Fibroblast of peridontal ligament (primary cell): ENCODE results near the gene MAP7.
A peak's percentile ranks its signal among the peaks of the same experiment; 100 is the strongest.
"Not testable (repeated sequence)": the region's sequence is repeated elsewhere in the genome, so short reads cannot be mapped to it uniquely, and the experiment has no call there.

Experiments used
- DNase-seq: peaks from one replicate; pipeline ENCODE4 v3.0.0-alpha.2; 2010; ENCODE audit errors: extremely low read depth

MAP7 gene

GRCh38 chr6:136506124-136506799 is 44.0 kb downstream of the MAP7 start:
- DNase-seq, result no peak

DNA sequence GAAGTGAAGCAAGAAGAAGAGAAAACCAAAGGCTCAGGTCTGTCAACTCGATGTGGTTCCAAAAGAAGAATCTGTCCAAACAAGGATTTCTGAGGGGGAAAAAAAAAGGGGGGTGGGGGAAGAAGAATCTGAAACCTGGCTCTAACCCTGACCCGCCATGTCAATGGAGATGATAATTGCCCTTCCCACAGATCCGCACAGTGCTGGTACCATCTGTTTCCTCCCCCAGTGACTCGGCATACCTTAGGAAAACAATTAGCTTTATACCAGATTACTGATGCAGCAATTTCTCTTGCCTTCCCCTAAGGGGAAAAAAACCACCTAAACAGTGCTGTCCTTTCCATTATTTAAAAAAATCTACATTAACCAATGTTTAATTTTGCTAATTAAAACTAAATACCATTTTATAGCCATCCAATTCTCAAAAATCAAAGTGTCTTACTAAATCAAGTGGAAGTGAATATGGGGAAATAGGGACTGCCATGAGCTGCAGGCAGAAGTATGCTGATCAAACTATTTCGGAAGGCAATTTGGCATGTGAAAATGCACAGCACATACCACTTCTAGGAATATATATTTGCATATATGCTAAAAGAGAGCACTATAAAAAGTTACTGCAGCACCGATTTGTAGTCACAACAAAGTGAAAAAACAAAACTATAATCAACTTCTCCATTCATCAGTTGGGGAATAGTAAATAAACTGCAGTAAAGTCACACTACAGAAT is 46.8 kb downstream of the MAP7 start:
- DNase-seq, result no peak

DNA sequence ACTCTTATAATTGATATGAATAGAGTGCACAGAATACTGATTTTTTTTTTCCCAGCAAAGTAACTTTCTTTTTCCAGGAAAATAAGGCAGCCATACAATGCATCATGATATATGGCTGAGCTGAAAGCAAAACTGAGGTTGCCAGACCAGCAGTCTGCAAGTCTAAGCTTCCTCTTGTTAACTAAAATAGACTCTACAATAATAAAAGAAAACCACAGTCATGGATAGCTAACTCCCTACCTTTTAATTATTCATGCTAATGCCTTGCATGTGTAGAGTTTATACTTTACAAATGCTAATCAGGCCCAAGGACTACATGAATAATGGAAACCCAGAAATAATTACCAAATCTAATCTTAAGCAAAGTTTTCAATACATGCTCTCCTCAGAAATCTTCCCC is 47.4 kb downstream of the MAP7 start:
- no peak for DNase-seq

GRCh38 chr6:136501514-136501913 is 48.7 kb downstream of the MAP7 start:
- no peak for DNase-seq

DNA sequence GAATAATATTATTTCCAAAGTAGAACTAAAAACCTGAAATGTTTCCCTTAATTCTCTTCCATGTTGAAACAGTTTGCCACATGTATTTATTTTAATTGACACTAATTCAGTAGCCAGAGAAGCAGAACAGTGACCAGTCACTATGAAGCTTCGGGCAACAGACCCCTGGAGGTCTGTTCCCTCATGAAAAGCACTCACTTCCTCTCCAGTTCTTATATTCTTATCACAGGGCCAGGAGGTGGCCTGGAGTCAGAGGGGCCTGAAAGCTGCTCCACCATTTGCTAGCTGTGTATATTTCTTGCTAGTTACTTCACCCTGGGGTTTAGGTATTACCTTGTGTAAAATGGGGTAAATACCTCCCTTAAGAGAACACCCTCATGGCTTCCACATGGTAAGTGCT is 49.1 kb downstream of the MAP7 start:
- no peak for DNase-seq

- no peak for DNase-seq
Observed at GRCh38 chr6:136500414-136500813, 49.8 kb downstream of the MAP7 start.

GRCh38 chr6:136499370-136499769 is 50.9 kb downstream of the MAP7 start:
- no peak for DNase-seq

DNA sequence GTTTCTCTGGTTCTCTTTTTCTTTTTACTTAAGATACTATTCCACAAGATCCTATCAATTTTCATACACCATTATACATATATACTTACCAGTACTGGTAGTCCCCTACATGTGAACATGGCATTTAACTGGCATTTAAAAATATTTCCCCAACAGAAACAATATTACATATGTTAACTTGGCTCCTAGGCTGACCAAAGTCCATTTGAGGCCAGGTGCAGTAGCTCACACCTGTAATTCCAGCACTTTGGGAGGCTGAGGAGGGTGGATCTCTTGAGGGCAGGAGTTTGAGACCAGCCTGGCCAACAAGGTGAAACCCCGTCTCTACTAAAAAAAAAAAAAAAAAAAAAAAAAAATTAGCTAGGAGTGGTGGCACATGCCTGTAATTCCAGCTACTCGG is 53.8 kb downstream of the MAP7 start:
- not testable (repeated sequence) for DNase-seq

- DNase-seq, result no peak
Observed at GRCh38 chr6:136494710-136495109, 55.5 kb downstream of the MAP7 start.

- DNase-seq, result no peak
Observed at GRCh38 chr6:136494059-136494458, 56.2 kb downstream of the MAP7 start.

DNA sequence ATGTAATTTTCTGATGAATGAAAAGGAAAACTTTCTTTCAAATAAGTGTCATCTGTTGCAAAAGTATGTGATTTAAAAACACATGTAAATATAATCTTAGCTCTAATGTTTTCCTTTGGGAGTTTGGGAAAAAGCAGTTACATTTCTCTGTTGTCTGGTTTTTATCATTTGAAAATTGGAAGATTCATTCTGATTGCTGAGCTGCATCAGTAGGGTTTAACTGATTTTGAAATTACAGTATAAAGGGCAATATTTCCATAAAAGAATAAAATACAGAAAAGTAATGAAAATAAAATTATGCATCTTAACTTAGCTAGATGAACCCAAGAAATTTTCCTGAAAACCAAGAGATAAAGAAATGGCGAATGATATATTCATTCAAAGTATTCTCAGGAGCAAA is 57.8 kb downstream of the MAP7 start:
- no peak for DNase-seq

DNA sequence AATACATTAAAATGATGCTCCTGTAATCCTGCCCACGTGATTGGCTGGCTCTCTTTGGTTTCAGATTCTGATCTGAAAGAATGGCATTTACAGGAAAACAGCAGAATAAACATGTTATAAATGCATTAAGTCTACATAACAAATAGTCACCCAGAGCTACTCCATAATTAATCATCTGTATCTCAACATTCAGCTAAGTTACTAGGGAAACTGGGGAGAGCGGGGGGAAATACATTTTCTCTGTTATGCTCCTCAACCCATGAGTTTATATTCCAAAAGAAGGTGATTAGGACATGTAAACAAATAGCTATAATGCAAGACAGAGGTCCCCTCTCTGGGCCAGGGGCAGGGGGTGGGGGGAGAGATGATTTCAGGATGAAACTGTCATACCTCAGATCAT is 58.5 kb downstream of the MAP7 start:
- DNase-seq, result no peak

GRCh38 chr6:136491251-136491650 is 59.0 kb downstream of the MAP7 start:
- no peak for DNase-seq

DNA sequence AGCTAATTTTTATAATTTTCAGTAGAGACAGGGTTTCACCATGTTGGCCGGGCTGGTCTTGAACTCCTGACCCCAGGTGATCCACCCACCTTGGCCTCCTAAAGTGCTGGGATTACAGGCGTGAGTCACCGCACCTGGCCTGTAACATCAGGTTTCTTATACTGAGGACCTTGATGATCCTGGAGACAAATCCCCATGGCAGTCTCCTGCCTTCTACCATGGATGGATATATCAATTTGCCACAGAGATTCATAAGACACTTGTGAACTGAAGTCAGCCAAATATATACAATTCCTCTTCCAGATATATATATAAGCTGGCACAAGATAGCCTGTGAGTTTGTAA is 60.6 kb downstream of the MAP7 start:
- not testable (repeated sequence) for DNase-seq

GRCh38 chr6:136487759-136488425 is 62.3 kb downstream of the MAP7 start:
- no peak for DNase-seq

GRCh38 chr6:136486357-136486756 is 63.9 kb downstream of the MAP7 start:
- DNase-seq, result no peak

- DNase-seq, result no peak
Observed at GRCh38 chr6:136483906-136484305, 66.3 kb downstream of the MAP7 start.

DNA sequence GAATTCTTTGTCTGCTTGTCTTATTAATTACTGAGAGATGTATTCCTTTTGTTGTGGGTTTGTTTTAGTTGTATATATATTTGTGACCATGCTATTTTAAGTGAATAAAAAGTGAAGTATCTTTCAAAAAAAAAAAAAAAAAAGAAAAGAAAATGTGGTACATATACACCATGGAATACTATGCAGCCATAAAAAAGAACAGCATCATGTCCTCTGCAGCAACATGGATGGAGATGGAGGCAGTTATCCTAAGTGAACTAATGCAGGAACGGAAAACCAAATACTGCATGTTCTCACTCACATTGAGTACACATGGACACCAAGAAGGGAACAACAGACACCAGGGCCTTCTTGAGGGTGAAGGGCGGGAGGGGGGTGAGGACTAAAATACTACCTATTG is 67.2 kb downstream of the MAP7 start:
- not testable (repeated sequence) for DNase-seq

GRCh38 chr6:136477548-136477947 is 72.7 kb downstream of the MAP7 start:
- peak; percentile 2 for DNase-seq

DNA sequence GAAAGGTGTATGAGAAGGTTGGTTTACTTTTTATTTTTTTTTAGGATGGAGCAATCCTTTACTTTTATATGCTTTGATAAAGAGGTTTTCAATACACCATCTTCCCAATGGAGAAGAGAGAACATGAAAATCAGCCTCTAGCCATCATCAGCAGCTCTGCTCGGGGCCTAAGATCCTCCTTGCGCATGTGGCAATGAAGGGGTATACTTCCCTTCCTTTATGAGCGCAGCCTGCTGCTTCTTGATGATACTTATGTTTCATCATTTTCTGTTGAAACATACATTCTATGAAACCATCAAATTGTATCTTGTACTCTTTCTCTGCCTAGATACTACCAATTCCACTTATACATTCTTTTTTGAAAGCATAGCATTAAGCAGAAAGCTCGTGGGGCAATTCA is 74.5 kb downstream of the MAP7 start:
- no peak for DNase-seq

DNA sequence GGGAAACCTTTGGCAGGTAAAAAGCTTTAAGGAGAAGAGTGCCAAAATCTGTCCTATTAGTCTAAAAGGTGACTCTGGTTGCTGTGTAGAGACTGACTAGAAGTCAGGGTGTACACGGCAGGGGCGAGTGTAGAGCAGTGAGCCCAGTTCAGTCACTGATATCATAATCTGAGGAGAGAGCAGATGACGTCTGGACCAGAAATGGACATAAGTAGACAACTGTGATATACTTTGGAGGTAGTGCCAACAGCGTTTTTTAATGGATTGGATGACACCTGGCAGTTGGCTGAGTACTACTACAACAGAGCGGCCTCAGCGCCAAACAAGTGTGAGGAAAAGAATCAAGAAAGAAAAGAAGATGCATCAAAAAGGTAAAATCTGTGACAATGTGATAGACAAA is 76.0 kb downstream of the MAP7 start:
- DNase-seq, result no peak

GRCh38 chr6:136471922-136472321 is 78.3 kb downstream of the MAP7 start:
- no peak for DNase-seq

DNA sequence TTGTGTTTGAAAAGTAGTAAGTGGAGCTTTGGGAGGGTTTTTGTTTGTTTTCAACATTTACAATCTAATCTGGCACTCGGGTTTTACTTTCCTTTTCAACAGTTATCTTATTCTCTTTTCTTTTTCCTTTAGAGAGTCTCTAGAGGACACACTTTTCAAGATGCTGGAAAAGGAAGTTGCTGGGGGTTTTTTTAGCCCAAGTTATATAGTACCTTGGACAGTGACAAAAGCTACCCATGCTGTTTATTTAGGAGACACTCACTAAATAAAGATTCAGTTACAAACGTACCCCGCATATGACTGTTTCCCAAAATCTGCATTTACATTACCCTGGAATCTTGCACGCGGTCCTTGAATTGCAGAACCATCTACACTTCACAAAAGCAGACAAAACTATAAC is 78.8 kb downstream of the MAP7 start:
- DNase-seq, result peak; percentile 8
